Cardiac fibroblast (primary cell): ENCODE data around the gene NATD1.
"Not testable (repeated sequence)": the region's sequence is repeated elsewhere in the genome, so short reads cannot be mapped to it uniquely, and the experiment has no call there.

ENCODE experiments used
- DNase-seq, 2 donors: peaks; one replicate each; pipeline versions ENCODE4 v3.0.0 to v3.0.0-alpha.2; 2010; ENCODE audit warnings: low read depth in 2 of 2
- H3K4me3 ChIP-seq, 2 donors: replicated peaks in 1 of 2; 1 replicate in 1 of 2; 2 replicates in 1 of 2; pipeline ENCODE4 v1.5.1; 2011; ENCODE audit warnings: low read depth in 2 of 2, low read length in 2 of 2, mild to moderate bottlenecking in 2 of 2, moderate library complexity in 1 of 2
- TF ChIP-seq, protein P1 (sequence below): IDR thresholded peaks from one replicate; pipeline ENCODE4 v1.5.1; 2011; ENCODE audit warnings: low read depth, mild to moderate bottlenecking, low read length, inconsistent platforms

The NATD1 gene

GRCh38 chr17:21193031-21193430 is 60.2 kb downstream of the NATD1 start:
- TF ChIP-seq, protein P1, sequence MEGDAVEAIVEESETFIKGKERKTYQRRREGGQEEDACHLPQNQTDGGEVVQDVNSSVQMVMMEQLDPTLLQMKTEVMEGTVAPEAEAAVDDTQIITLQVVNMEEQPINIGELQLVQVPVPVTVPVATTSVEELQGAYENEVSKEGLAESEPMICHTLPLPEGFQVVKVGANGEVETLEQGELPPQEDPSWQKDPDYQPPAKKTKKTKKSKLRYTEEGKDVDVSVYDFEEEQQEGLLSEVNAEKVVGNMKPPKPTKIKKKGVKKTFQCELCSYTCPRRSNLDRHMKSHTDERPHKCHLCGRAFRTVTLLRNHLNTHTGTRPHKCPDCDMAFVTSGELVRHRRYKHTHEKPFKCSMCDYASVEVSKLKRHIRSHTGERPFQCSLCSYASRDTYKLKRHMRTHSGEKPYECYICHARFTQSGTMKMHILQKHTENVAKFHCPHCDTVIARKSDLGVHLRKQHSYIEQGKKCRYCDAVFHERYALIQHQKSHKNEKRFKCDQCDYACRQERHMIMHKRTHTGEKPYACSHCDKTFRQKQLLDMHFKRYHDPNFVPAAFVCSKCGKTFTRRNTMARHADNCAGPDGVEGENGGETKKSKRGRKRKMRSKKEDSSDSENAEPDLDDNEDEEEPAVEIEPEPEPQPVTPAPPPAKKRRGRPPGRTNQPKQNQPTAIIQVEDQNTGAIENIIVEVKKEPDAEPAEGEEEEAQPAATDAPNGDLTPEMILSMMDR, result no peak
- no peak overlapping the region for H3K4me3 ChIP-seq
- DNase-seq, result no peak

DNA sequence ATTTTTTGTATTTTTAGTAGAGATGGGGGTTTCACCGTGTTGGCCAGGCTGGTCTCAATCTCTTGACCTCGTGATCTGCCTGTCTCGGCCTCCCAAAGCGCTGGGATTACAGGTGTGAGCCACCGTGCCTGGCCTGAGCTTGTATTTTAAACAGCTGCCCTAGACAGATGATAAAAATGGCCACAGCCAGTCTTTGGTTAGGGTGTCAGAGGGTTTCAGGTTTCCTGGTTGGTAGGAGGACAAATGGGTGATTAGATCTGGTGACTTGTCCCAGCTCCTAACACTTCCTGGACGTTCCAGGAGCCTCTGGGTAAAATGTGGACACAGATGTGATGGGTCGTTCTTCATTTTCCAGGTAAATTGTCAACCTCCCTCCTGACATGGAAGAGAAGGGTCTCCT is 60.8 kb downstream of the NATD1 start:
- H3K4me3 ChIP-seq, DNase-seq: not testable (repeated sequence)

DNA sequence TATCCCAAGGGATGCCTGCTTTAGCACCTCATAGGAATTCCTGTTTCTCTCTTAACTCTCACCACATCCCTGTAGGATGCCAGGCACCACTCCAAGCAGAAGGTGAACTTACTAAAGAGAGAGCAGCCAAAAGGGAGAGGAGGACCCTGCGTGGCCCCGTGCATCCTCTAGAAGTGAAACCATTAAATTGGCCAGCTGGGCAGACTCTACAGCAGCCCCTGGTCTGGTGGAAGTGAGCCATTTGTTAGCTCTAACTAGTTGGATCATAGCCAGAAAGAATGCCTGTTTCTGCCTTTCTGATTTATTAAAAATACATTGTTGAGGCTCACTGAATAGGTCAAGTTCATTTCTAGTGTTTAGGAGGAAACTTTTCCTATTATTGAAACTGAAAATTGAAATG is 61.5 kb downstream of the NATD1 start:
- DNase-seq, result no peak
- H3K4me3 ChIP-seq, result no peak overlapping the region
- TF ChIP-seq, protein P1, result no peak

GRCh38 chr17:21190078-21190477 is 63.1 kb downstream of the NATD1 start:
- TF ChIP-seq, protein P1, result no peak
- no peak for DNase-seq
- no peak overlapping the region for H3K4me3 ChIP-seq

DNA sequence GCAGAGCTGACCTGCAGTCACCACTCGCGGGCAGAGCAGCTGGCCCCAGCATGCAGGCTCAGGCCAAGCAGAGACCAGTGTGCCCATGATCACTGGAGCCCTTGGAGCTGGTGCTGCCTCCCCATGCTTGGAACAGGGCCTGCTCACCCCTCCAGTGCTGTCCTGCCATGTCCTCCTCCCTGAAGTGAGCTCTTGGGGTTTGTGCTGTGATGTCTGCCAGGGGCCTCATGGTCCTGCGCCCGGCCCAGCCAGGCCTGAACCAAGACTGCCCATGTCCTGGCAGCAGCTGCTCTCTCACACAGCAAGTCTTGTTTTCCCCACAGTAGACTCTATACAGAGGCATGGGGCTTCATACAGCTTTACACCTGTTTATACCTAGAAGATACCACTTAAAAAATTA is 63.8 kb downstream of the NATD1 start:
- DNase-seq, result no peak
- TF ChIP-seq, protein P1, result no peak
- H3K4me3 ChIP-seq, result no peak overlapping the region
